Hepatocyte (in vitro differentiated cells): ENCODE results near the gene OR10V1.

Experiments
- EZH2 ChIP-seq: fragments of 200-600 bp; sonication (generic); IDR thresholded peaks from 2 replicates; pipeline ENCODE4 v1.6.1; 2016; ENCODE audit warnings: antibody characterized with exemption, mild to moderate bottlenecking, borderline replicate concordance
- EZH2phosphoT487 ChIP-seq: fragments of 200-600 bp; sonication (generic); IDR thresholded peaks from one replicate; pipeline ENCODE4 v1.6.1; 2018; ENCODE audit warnings: antibody characterized with exemption, mild to moderate bottlenecking, low read depth, moderate library complexity; ENCODE audit not compliant: unreplicated experiment, severe bottlenecking

GRCh38 chr11:59728154-59728553 lies 14.5 kb upstream of the OR10V1 start:
- no peak for TF ChIP-seq EZH2phosphoT487
- no peak for TF ChIP-seq EZH2
